ENCODE results near the gene KLC1. TPM values are rescaled to one million over a fixed set of nuclear protein-coding genes. Genes with fewer than 3 reads are reported as not detected.

The KLC1 gene
- total and polyA plus RNA-seq, 2 of the 8 experiments (the other 6 are each of a cell fraction or from before 2014, with no cell fraction given) = 84.6 to 134 TPM

DNA sequence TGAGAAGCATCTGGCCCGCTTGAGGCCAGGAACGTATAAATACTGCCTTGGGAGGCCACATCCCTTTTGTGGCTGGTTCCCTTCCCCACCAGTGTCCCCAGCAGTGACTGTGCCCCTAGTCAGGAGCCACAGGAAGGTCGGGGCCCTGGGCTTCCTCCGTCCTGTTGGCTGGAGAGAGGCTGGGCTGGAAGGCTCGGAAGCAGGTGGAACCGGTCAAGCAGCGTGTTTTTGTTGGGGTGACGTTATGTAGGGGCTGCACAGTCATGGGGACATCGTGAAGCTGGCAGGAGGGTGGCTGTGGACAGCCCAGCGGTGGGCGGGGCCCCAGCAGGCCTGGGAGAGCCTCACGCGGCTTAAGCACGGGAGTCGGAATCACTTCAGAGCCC is 76.1 kb downstream of the KLC1 start (continued):
- TF ChIP-seq CTBP2 (IDR thresholded peaks at IDR 0.05; ENCODE audit: borderline replicate concordance, insufficient read depth, insufficient read length, low read length) = no peak
